GM19193 (cell line): ENCODE data around the gene SMAD6.

Source experiments
- POLR2A ChIP-seq: IDR thresholded peaks from 4 replicates; pipeline ENCODE4 v1.6.1; 2011; ENCODE audit not compliant: insufficient read depth, insufficient read length; ENCODE audit errors: extremely low read depth

The SMAD6 gene

GRCh38 chr15:66744610-66745279 lies 42.7 kb downstream of the SMAD6 start:
- TF ChIP-seq POLR2A: no peak

- TF ChIP-seq POLR2A: no peak
Observed at GRCh38 chr15:66745530-66746230, 43.6 kb downstream of the SMAD6 start.

- TF ChIP-seq POLR2A: no peak
Observed at GRCh38 chr15:66746231-66746605, 44.2 kb downstream of the SMAD6 start.

- no peak for TF ChIP-seq POLR2A
Observed at GRCh38 chr15:66747223-66747622, 45.2 kb downstream of the SMAD6 start.

GRCh38 chr15:66747886-66748707 lies 46.1 kb downstream of the SMAD6 start:
- TF ChIP-seq POLR2A: no peak

- TF ChIP-seq POLR2A: no peak
Observed at GRCh38 chr15:66748708-66749035, 46.6 kb downstream of the SMAD6 start.

- TF ChIP-seq POLR2A: no peak
Observed at GRCh38 chr15:66749841-66750575, 48.0 kb downstream of the SMAD6 start.

- no peak for TF ChIP-seq POLR2A
Observed at GRCh38 chr15:66750609-66751008, 48.6 kb downstream of the SMAD6 start.

GRCh38 chr15:66751579-66751978 lies 49.5 kb downstream of the SMAD6 start:
- no peak for TF ChIP-seq POLR2A

- no peak for TF ChIP-seq POLR2A
Observed at GRCh38 chr15:66752078-66752477, 50.0 kb downstream of the SMAD6 start.

- no peak for TF ChIP-seq POLR2A
Observed at GRCh38 chr15:66753687-66754377, 51.8 kb downstream of the SMAD6 start.

GRCh38 chr15:66754789-66755188 lies 52.8 kb downstream of the SMAD6 start:
- no peak for TF ChIP-seq POLR2A

- no peak for TF ChIP-seq POLR2A
Observed at GRCh38 chr15:66755298-66756068, 53.4 kb downstream of the SMAD6 start.

GRCh38 chr15:66756295-66756694 lies 54.3 kb downstream of the SMAD6 start:
- no peak for TF ChIP-seq POLR2A

- no peak for TF ChIP-seq POLR2A
Observed at GRCh38 chr15:66757030-66757429, 55.0 kb downstream of the SMAD6 start.

GRCh38 chr15:66757521-66757920 lies 55.5 kb downstream of the SMAD6 start:
- no peak for TF ChIP-seq POLR2A
